Trophoblast cell (in vitro differentiated cells and primary cell): ENCODE measurements around the gene MOV10L1.

Source experiments
- DNase-seq, 2 donors: peaks; one replicate each; pipeline ENCODE4 v3.0.0-alpha.2; 2016
- H2AFZ ChIP-seq: 2 replicates; pipeline ENCODE4 v1.6.1; 2013; ENCODE audit warnings: low read length, moderate library complexity, mild to moderate bottlenecking; ENCODE audit not compliant: insufficient read depth, poor library complexity
- H2AK5ac ChIP-seq: 2 replicates; pipeline ENCODE4 v1.6.1; 2013; ENCODE audit warnings: mild to moderate bottlenecking, low read length
- H2BK120ac ChIP-seq: 2 replicates; pipeline ENCODE4 v1.6.1; 2013; ENCODE audit warnings: low read length, mild to moderate bottlenecking, moderate library complexity; ENCODE audit not compliant: insufficient read depth, poor library complexity
- H2BK12ac ChIP-seq: 2 replicates; pipeline ENCODE4 v1.6.1; 2013; ENCODE audit warnings: mild to moderate bottlenecking, low read length, moderate library complexity
- H2BK5ac ChIP-seq: 2 replicates; pipeline ENCODE4 v1.6.1; 2013; ENCODE audit warnings: low read length, low read depth, moderate library complexity, mild to moderate bottlenecking; ENCODE audit not compliant: poor library complexity
- H3K14ac ChIP-seq: 2 replicates; pipeline ENCODE4 v1.6.1; 2013; ENCODE audit warnings: mild to moderate bottlenecking, low read length
- H3K18ac ChIP-seq: 2 replicates; pipeline ENCODE4 v1.6.1; 2013; ENCODE audit warnings: mild to moderate bottlenecking, low read length
- H3K23ac ChIP-seq: 2 replicates; pipeline ENCODE4 v1.6.1; 2013; ENCODE audit warnings: low read length
- H3K27ac ChIP-seq: 2 replicates; pipeline ENCODE4 v1.5.1; 2013; ENCODE audit warnings: low read depth, mild to moderate bottlenecking, inconsistent platforms, low read length, moderate library complexity
- H3K27me3 ChIP-seq: 2 replicates; pipeline ENCODE4 v1.6.1; 2013; ENCODE audit warnings: inconsistent platforms, mild to moderate bottlenecking, low read length, moderate library complexity; ENCODE audit not compliant: insufficient read depth
- H3K36me3 ChIP-seq, 2 experiments: 1 replicate in 1 of 2; 2 replicates in 1 of 2; pipeline ENCODE4 v1.6.1; 2013; ENCODE audit warnings: low read length in 2 of 2, mild to moderate bottlenecking in 2 of 2, moderate library complexity in 1 of 2; ENCODE audit not compliant: insufficient read depth in 2 of 2, control insufficient read depth in 1 of 2
- H3K4ac ChIP-seq: 2 replicates; pipeline ENCODE4 v1.6.1; 2013; ENCODE audit warnings: low read depth, mild to moderate bottlenecking, low read length, moderate library complexity
- H3K4me1 ChIP-seq, 2 experiments: 1 replicate in 1 of 2; 2 replicates in 1 of 2; pipeline ENCODE4 v1.6.1; 2013; ENCODE audit warnings: low read length in 2 of 2, mild to moderate bottlenecking in 2 of 2, moderate library complexity in 1 of 2; ENCODE audit not compliant: insufficient read depth in 2 of 2, control insufficient read depth in 1 of 2
- H3K4me2 ChIP-seq: 2 replicates; pipeline ENCODE4 v1.6.1; 2013; ENCODE audit warnings: inconsistent platforms, mild to moderate bottlenecking, low read length, moderate library complexity
- H3K4me3 ChIP-seq: 2 replicates; pipeline ENCODE4 v1.5.1; 2013; ENCODE audit warnings: mild to moderate bottlenecking, low read depth, low read length, inconsistent platforms
- H3K79me1 ChIP-seq: one replicate; pipeline ENCODE4 v1.6.1; 2013; ENCODE audit warnings: low read length
- H3K79me2 ChIP-seq: 2 replicates; pipeline ENCODE4 v1.6.1; 2013; ENCODE audit warnings: low read length, mild to moderate bottlenecking; ENCODE audit not compliant: control insufficient read depth, insufficient read depth, poor library complexity
- H3K9ac ChIP-seq: 2 replicates; pipeline ENCODE4 v1.6.1; 2013; ENCODE audit warnings: mild to moderate bottlenecking, low read length
- H3K9me3 ChIP-seq: 2 replicates; pipeline ENCODE4 v1.6.1; 2013; ENCODE audit warnings: low read depth, mild to moderate bottlenecking, control low read depth, inconsistent platforms, low read length; ENCODE audit not compliant: insufficient read depth
- H4K12ac ChIP-seq: 2 replicates; pipeline ENCODE4 v1.6.1; 2013; ENCODE audit warnings: low read depth, mild to moderate bottlenecking, low read length, moderate library complexity
- H4K8ac ChIP-seq: 2 replicates; pipeline ENCODE4 v1.6.1; 2013; ENCODE audit warnings: low read depth, mild to moderate bottlenecking, low read length, moderate library complexity
- H4K91ac ChIP-seq: one replicate; pipeline ENCODE4 v1.6.1; 2013; ENCODE audit warnings: low read depth, mild to moderate bottlenecking, low read length, moderate library complexity
- WGBS: extraction: QIAGEN DNeasy Blood & Tissue Kit; methylation state at CpG from one replicate; pipeline ENCODE4 v1.1.7; 2013; ENCODE audit warnings: missing lambda C conversion rate; ENCODE audit not compliant: insufficient read length, insufficient coverage; ENCODE audit errors: extremely low coverage; 5-methylcytosine and 5-hydroxymethylcytosine counted together

The MOV10L1 gene

DNA sequence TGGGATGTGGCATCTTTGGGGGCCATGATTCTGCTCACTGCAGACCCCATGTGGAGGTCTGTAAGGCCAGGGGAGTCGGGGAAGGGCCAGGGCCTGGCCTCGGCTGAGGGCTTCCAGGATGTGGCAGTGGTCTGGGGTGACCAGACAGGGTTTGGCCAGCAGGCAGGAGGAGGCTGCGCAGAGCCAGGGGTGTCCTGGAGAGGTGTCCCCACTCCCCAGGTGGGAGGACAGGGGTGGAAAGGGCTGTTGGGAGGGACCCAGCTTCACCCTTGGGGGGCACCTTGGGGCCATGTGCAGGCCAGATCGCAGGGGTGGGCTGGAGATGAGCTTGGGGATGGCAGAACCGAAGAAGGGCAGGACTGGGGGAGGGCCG is 84.2 kb downstream of the MOV10L1 start:
- Histone ChIP-seq H4K8ac (no peak overlapping the region), H2AFZ (no peak overlapping the region), H3K23ac (no peak overlapping the region), H3K4ac (no peak overlapping the region), H3K14ac (no peak overlapping the region), H3K4me1 (peaks cover 0 to 5% of the 10 kb centered on the region in 2 experiments), H4K91ac (no peak overlapping the region), H3K79me1 (peaks cover 2% of the 10 kb centered on the region), H3K79me2 (no peaks in the 10 kb centered on the region), H3K27ac (no peak overlapping the region), H2BK5ac (no peak overlapping the region), H2AK5ac (no peak overlapping the region), H2BK12ac (no peak overlapping the region), H2BK120ac (no peak overlapping the region), H3K4me2 (no peak overlapping the region), H3K27me3 (peaks cover 15% of the 10 kb centered on the region), H3K18ac (no peak overlapping the region), H3K9ac (no peak overlapping the region), H4K12ac (no peak overlapping the region), H3K4me3 (no peak overlapping the region), H3K9me3 (peaks cover 11% of the 10 kb centered on the region), H3K36me3 (no peaks in the 10 kb centered on the region)
- WGBS = no CpG with 5 or more reads among the region's 6 CpGs
- DNase-seq = no peak

GRCh38 chr22:50174382-50175190 is 84.8 kb downstream of the MOV10L1 start:
- Histone ChIP-seq H3K27me3 (peaks cover 10% of the 10 kb centered on the region), H3K79me1 (peaks cover 2% of the 10 kb centered on the region), H3K4me3 (no peak overlapping the region), H3K23ac (no peak overlapping the region), H4K91ac (no peak overlapping the region), H2BK120ac (no peak overlapping the region), H3K14ac (no peak overlapping the region), H2AFZ (no peak overlapping the region), H4K8ac (no peak overlapping the region), H2BK5ac (no peak overlapping the region), H2BK12ac (no peak overlapping the region), H3K18ac (no peak overlapping the region), H2AK5ac (no peak overlapping the region), H3K9me3 (peaks cover 9% of the 10 kb centered on the region), H3K36me3 (no peaks in the 10 kb centered on the region), H4K12ac (no peak overlapping the region), H3K4me2 (no peak overlapping the region), H3K9ac (no peak overlapping the region), H3K27ac (no peak overlapping the region), H3K4me1 (peaks cover 0 to 5% of the 10 kb centered on the region in 2 experiments), H3K4ac (no peak overlapping the region), H3K79me2 (no peaks in the 10 kb centered on the region)
- DNase-seq = no peak
- WGBS = no CpG with 5 or more reads among the region's 27 CpGs

- no peaks in the 10 kb centered on the region for H3K79me1 ChIP-seq
- no peak overlapping the region for H2BK5ac ChIP-seq
- H4K91ac ChIP-seq = no peak overlapping the region
- H3K27me3 ChIP-seq = peaks cover 8% of the 10 kb centered on the region
- no peak overlapping the region for H3K4me3 ChIP-seq
- no CpG with 5 or more reads among the region's 6 CpGs for WGBS
- no peaks in the 10 kb centered on the region for H3K79me2 ChIP-seq
- no peaks in the 10 kb centered on the region for H3K36me3 ChIP-seq
- H3K4ac ChIP-seq = no peak overlapping the region
- H3K27ac ChIP-seq = no peak overlapping the region
- no peak overlapping the region for H2AFZ ChIP-seq
- no peak overlapping the region for H3K18ac ChIP-seq
- H3K9ac ChIP-seq = no peak overlapping the region
- no peak overlapping the region for H4K12ac ChIP-seq
- no peak overlapping the region for H3K23ac ChIP-seq
- H2AK5ac ChIP-seq = no peak overlapping the region
- H3K4me2 ChIP-seq = no peak overlapping the region
- no peak for DNase-seq
- H3K4me1 ChIP-seq = peaks cover 0 to 5% of the 10 kb centered on the region in 2 experiments
- no peak overlapping the region for H2BK120ac ChIP-seq
- no peak overlapping the region for H4K8ac ChIP-seq
- H3K9me3 ChIP-seq = peaks cover 9% of the 10 kb centered on the region
- H3K14ac ChIP-seq = no peak overlapping the region
- no peak overlapping the region for H2BK12ac ChIP-seq
Observed at GRCh38 chr22:50175191-50175461, 85.3 kb downstream of the MOV10L1 start.

DNA sequence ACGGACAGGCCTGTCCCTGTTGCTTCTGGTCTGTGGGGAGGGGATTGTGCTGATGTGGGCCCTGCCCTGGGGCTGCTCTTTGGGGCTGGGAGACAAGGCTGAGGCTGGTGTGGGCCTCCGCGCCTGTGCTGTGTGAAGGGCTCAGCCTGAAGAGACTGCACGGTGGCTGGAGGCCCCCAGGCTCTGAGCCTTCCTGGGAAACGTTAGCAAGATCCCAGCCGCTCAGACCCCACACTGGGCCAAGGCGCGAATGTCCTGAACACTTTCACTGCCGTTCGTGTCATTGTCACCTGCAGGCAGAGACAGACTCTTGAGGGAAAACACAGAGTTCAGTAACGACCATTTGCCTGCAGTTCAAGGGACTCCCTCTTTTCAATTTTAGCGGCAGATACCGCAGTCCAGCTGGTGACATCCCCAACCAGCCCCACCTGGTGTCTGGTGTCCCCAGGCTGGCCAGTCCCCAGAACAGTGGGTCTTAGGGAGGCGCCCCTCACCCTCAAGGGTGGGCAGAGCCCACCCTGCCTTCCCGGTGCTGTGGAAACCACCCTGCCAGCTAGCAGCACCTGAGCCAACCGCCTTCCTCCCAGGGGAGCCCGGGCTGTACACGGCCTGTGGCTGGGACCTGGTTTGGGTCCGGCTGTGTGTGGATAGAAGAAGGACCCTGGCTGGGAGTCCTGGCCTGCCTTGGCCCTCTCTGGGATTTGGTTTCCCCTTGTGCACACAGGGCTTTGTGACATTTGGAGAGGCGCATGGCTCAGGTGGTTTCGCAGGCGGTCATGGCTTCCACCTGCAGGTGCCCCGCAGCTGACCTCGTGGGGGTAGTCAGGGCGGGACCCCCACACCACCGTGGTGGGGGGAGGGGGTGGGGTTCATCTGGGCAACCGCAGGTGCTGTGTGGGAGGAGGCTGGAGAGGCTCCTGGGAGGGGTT is 86.4 kb downstream of the MOV10L1 start:
- Histone ChIP-seq H3K23ac (no peak overlapping the region), H3K79me1 (no peaks in the 10 kb centered on the region), H4K91ac (no peak overlapping the region), H4K12ac (no peak overlapping the region), H3K4ac (no peak overlapping the region), H2AFZ (no peak overlapping the region), H3K27me3 (peaks cover 2% of the 10 kb centered on the region), H3K14ac (no peak overlapping the region), H3K9ac (no peak overlapping the region), H3K79me2 (no peaks in the 10 kb centered on the region), H4K8ac (no peak overlapping the region), H2BK5ac (no peak overlapping the region), H3K36me3 (no peaks in the 10 kb centered on the region), H2BK120ac (no peak overlapping the region), H3K9me3 (peaks cover 7% of the 10 kb centered on the region), H3K4me2 (no peak overlapping the region), H3K27ac (no peak overlapping the region), H2BK12ac (no peak overlapping the region), H3K18ac (no peak overlapping the region), H3K4me3 (no peak overlapping the region), H2AK5ac (no peak overlapping the region), H3K4me1 (peaks cover 0 to 5% of the 10 kb centered on the region in 2 experiments)
- no peak for DNase-seq
- no CpG with 5 or more reads among the region's 27 CpGs for WGBS
